A549 (cell line): Measurements from ENCODE around the gene TIMM44. TPM values are rescaled to one million over a fixed set of nuclear protein-coding genes. Genes with fewer than 3 reads are reported as not detected.

Experiments used
- ATAC-seq, 2 experiments: fragments of 200-7000 bp in 1 of 2; fragments of >200 bp in 1 of 2; cut with Nextera tagmentation in 1 of 2; cut with Tn5 transposase in 1 of 2; 3 replicates each; pipeline versions ENCODE4 v1.8.0 to v1.9.1; 2018 to 2020; ENCODE audit warnings: mild to moderate bottlenecking in 1 of 2, moderate library complexity in 1 of 2
- CTCF ChIA-PET: fragments of 300-600 bp; sonication (Branson Sonifier 250); formaldehyde crosslinking; extraction: SDS; loops from one replicate; lab custom pipeline; 2021; ENCODE audit warnings: antibody characterized with exemption, inconsistent platforms; lab: Yijun Ruan, JAX
- POLR2A ChIA-PET: fragments of 350-600 bp; formaldehyde crosslinking; extraction: SDS; loops from one replicate; lab custom pipeline; 2021; ENCODE audit warnings: antibody characterized with exemption, inconsistent platforms; lab: Yijun Ruan, JAX
- DNase-seq, 2 experiments: peaks; one replicate each; pipeline versions ENCODE4 v3.0.0 to v3.0.0-alpha.2; 2011 to 2016; ENCODE audit warnings: low read depth in 1 of 2, low spot score in 1 of 2
- FAIRE-seq: peaks from 2 replicates; lab custom pipeline; 2011; peaks lifted over from hg19 to GRCh38; lab: Jason Lieb, UNC
- H3K27ac ChIP-seq, 2 experiments: fragments of >200 bp; sonication (Bioruptor Twin); formaldehyde crosslinking; 3 replicates each; pipeline ENCODE4 v1.5.1; 2016 to 2017
- H3K4me1 ChIP-seq: fragments of >200 bp; sonication (Bioruptor Twin); formaldehyde crosslinking; 3 replicates; pipeline ENCODE4 v1.6.1; 2016
- H3K4me2 ChIP-seq: fragments of >200 bp; sonication (Bioruptor Twin); formaldehyde crosslinking; 3 replicates; pipeline ENCODE4 v1.6.1; 2016
- H3K4me3 ChIP-seq: fragments of >200 bp; sonication (Bioruptor Twin); formaldehyde crosslinking; 3 replicates; pipeline ENCODE4 v1.5.1; 2016
- H3K9me3 ChIP-seq: fragments of >200 bp; sonication (Bioruptor Twin); formaldehyde crosslinking; 3 replicates; pipeline ENCODE4 v1.6.1; 2016
- BCL3 ChIP-seq: fragments of >200 bp; sonication (Bioruptor Twin); formaldehyde crosslinking; IDR thresholded peaks from 3 replicates; pipeline ENCODE4 v1.6.1; 2016
- CBX2 ChIP-seq: fragments of 200-600 bp; sonication (generic); IDR thresholded peaks from 2 replicates; pipeline ENCODE4 v1.6.1; 2016; ENCODE audit warnings: low read depth, mild to moderate bottlenecking, borderline replicate concordance
- CBX8 ChIP-seq: fragments of 200-600 bp; sonication (generic); IDR thresholded peaks from 2 replicates; pipeline ENCODE4 v1.6.1; 2016
- CEBPB ChIP-seq, 2 experiments: fragments of >200 bp in 1 of 2; sonication (Bioruptor Twin) in 1 of 2; formaldehyde crosslinking in 1 of 2; IDR thresholded peaks; 2 replicates each; pipeline ENCODE4 v1.6.1; 2012 to 2016
- CHD2 ChIP-seq: fragments of 150-350 bp; IDR thresholded peaks from 2 replicates; pipeline ENCODE4 v1.6.1; 2014; ENCODE audit warnings: low read length; ENCODE audit not compliant: partially characterized antibody
- EHMT2 ChIP-seq: fragments of 200-600 bp; sonication (generic); IDR thresholded peaks from 2 replicates; pipeline ENCODE4 v1.6.1; 2016; ENCODE audit warnings: antibody characterized with exemption, low read depth, mild to moderate bottlenecking, moderate library complexity
- ELK1 ChIP-seq: fragments of 150-350 bp; IDR thresholded peaks from 2 replicates; pipeline ENCODE4 v1.6.1; 2014; ENCODE audit warnings: low read depth, mild to moderate bottlenecking, low read length
- ESRRA ChIP-seq: fragments of 150-350 bp; IDR thresholded peaks from 2 replicates; pipeline ENCODE4 v1.6.1; 2014; ENCODE audit warnings: mild to moderate bottlenecking, low read length, borderline replicate concordance
- FOSB ChIP-seq: fragments of 250-450 bp; sonication (Bioruptor Pico); IDR thresholded peaks from 2 replicates; pipeline ENCODE4 v1.5.0; 2020; ENCODE audit warnings: mild to moderate bottlenecking, moderate library complexity
- FOSL2 ChIP-seq, 2 experiments: fragments of 450-650 bp in 1 of 2; fragments of >200 bp in 1 of 2; sonication (Bioruptor Twin) in 1 of 2; formaldehyde crosslinking; IDR thresholded peaks; 2 replicates each; pipeline versions ENCODE4 v1.5.0 to v1.6.1; 2016 to 2020; ENCODE audit warnings: mild to moderate bottlenecking in 1 of 2, moderate library complexity in 1 of 2
- GATA3 ChIP-seq: IDR thresholded peaks from 2 replicates; pipeline ENCODE4 v1.6.1; 2012; ENCODE audit warnings: borderline replicate concordance
- HES2 ChIP-seq: fragments of >200 bp; sonication (Bioruptor Twin); formaldehyde crosslinking; IDR thresholded peaks from 2 replicates; pipeline ENCODE4 v1.6.1; 2016
- HOXA7 ChIP-seq: fragments of 250-450 bp; sonication (Bioruptor Pico); IDR thresholded peaks from 2 replicates; pipeline ENCODE4 v1.5.0; 2020; ENCODE audit warnings: mild to moderate bottlenecking, moderate library complexity
- HOXB13 ChIP-seq: fragments of 250-450 bp; sonication (Bioruptor Pico); IDR thresholded peaks from 2 replicates; pipeline ENCODE4 v1.5.0; 2020; ENCODE audit warnings: low read depth, mild to moderate bottlenecking, moderate library complexity
- HOXB5 ChIP-seq: fragments of 250-450 bp; sonication (Bioruptor Pico); IDR thresholded peaks from 2 replicates; pipeline ENCODE4 v1.5.0; 2020; ENCODE audit warnings: mild to moderate bottlenecking, moderate library complexity
- JUN ChIP-seq, 2 experiments: fragments of >200 bp; sonication (Bioruptor Twin); formaldehyde crosslinking; IDR thresholded peaks; 2 replicates in 1 of 2; 3 replicates in 1 of 2; pipeline ENCODE4 v1.6.1; 2016 to 2017
- KDM5A ChIP-seq: fragments of 200-600 bp; sonication (generic); IDR thresholded peaks from 2 replicates; pipeline ENCODE4 v1.6.1; 2016; ENCODE audit warnings: antibody characterized with exemption, mild to moderate bottlenecking
- MAFK ChIP-seq: fragments of 450-650 bp; IDR thresholded peaks from 2 replicates; pipeline ENCODE4 v1.6.1; 2014; ENCODE audit not compliant: partially characterized antibody
- MAZ ChIP-seq: fragments of 150-350 bp; IDR thresholded peaks from 2 replicates; pipeline ENCODE4 v1.6.1; 2014; ENCODE audit warnings: antibody characterized with exemption, low read depth, low read length, borderline replicate concordance
- NFE2L2 ChIP-seq: fragments of 150-350 bp; conservative IDR thresholded peaks from 2 replicates; pipeline ENCODE4 v1.6.1; 2014; ENCODE audit warnings: low read length
- NPAS2 ChIP-seq: fragments of 250-450 bp; sonication (Bioruptor Pico); IDR thresholded peaks from 2 replicates; pipeline ENCODE4 v1.8.0; 2022; ENCODE audit warnings: mild to moderate bottlenecking, moderate library complexity, borderline replicate concordance
- NR3C1 ChIP-seq: fragments of >200 bp; sonication (Bioruptor Twin); formaldehyde crosslinking; IDR thresholded peaks from 3 replicates; pipeline ENCODE4 v1.6.1; 2017
- PHF8 ChIP-seq: fragments of 200-600 bp; sonication (generic); IDR thresholded peaks from 2 replicates; pipeline ENCODE4 v1.6.1; 2016; ENCODE audit warnings: low read depth, mild to moderate bottlenecking, antibody characterized with exemption, moderate library complexity, borderline replicate concordance
- RAD21 ChIP-seq, 2 experiments: fragments of >200 bp in 1 of 2; sonication (Bioruptor Twin) in 1 of 2; formaldehyde crosslinking in 1 of 2; IDR thresholded peaks in 1 of 2; conservative IDR thresholded peaks in 1 of 2; 2 replicates in 1 of 2; 3 replicates in 1 of 2; pipeline ENCODE4 v1.6.1; 2012 to 2018; ENCODE audit warnings: inconsistent platforms in 1 of 2
- RARB ChIP-seq: fragments of 250-450 bp; sonication (Bioruptor Pico); IDR thresholded peaks from 2 replicates; pipeline ENCODE4 v1.8.0; 2021; ENCODE audit warnings: mild to moderate bottlenecking, moderate library complexity
- SMC3 ChIP-seq: fragments of >200 bp; sonication (Bioruptor Twin); formaldehyde crosslinking; IDR thresholded peaks from 3 replicates; pipeline ENCODE4 v1.6.1; 2018; ENCODE audit warnings: inconsistent platforms
- SREBF2 ChIP-seq: fragments of 450-650 bp; IDR thresholded peaks from 2 replicates; pipeline ENCODE4 v1.6.1; 2014; ENCODE audit warnings: mild to moderate bottlenecking, moderate library complexity
- TFCP2L1 ChIP-seq: fragments of 250-450 bp; sonication (Bioruptor Pico); IDR thresholded peaks from 2 replicates; pipeline ENCODE4 v1.5.0; 2021; ENCODE audit warnings: mild to moderate bottlenecking
- TP53 ChIP-seq: fragments of 250-450 bp; sonication (Bioruptor Pico); IDR thresholded peaks from 2 replicates; pipeline ENCODE4 v1.5.0; 2021; ENCODE audit warnings: mild to moderate bottlenecking, moderate library complexity
- ZFP36 ChIP-seq: fragments of 450-650 bp; IDR thresholded peaks from 2 replicates; pipeline ENCODE4 v1.6.1; 2014; ENCODE audit warnings: borderline replicate concordance; ENCODE audit not compliant: partially characterized antibody
- ZNF302 ChIP-seq: fragments of 250-450 bp; sonication (Bioruptor Pico); IDR thresholded peaks from 2 replicates; pipeline ENCODE4 v1.9.0; 2021; ENCODE audit warnings: inconsistent platforms, mild to moderate bottlenecking, moderate library complexity
- ZSCAN20 ChIP-seq: fragments of 250-450 bp; sonication (Bioruptor Pico); IDR thresholded peaks from 2 replicates; pipeline ENCODE4 v1.8.0; 2022; ENCODE audit warnings: mild to moderate bottlenecking, moderate library complexity
- WGBS: methylation state at CpG from one replicate; pipeline ENCODE4 v1.1.6; 2017; ENCODE audit errors: missing lambda C conversion rate; 5-methylcytosine and 5-hydroxymethylcytosine counted together
- polyA plus RNA-seq, 4 experiments: library from polyadenylated mRNA; depleted of rRNA in 3 of 4; stranded (reverse); fragments of >200 nt; fragmentation: RNase III in 1 of 4; extraction: RNeasy Plus Mini Kit Qiagen cat#74134 plus additional on column Dnase treatment in 1 of 4; gene quantifications; 2 replicates in 3 of 4; 3 replicates in 1 of 4; pipeline ENCODE4 v1.2.3, GENCODE V29; 2011 to 2017

The TIMM44 gene
- polyA plus RNA-seq, 2 of the 4 experiments (the other 2 are of a cell fraction): 29.7 to 53.2 TPM

- CTCF ChIA-PET: interaction anchor here (1.1 to 2.8 kb wide), 2 partner anchors 12 to 19 kb away, joined by 3 to 11 read pairs; no protein-coding TSS in a partner anchor
- H3K9me3 ChIP-seq: no peaks in the 10 kb centered on the region
- TF ChIP-seq BCL3 (no peak), ELK1 (no peak), KDM5A (no peak), JUN (IDR thresholded peaks at IDR 0.05) (no peak), ZSCAN20 (CRISPR knock-in tag) (no peak), MAFK (no peak), RARB (CRISPR knock-in tag) (no peak), CEBPB (IDR thresholded peaks at IDR 0.05) (no peak), HOXB5 (no peak), HOXA7 (CRISPR knock-in tag) (no peak), RAD21 (conservative IDR thresholded peaks at IDR 0.05 in 1 of 2, IDR thresholded peaks at IDR 0.05 in 1 of 2) (no peak), FOSL2 (IDR thresholded peaks at IDR 0.05) (no peak), FOSL2 (CRISPR knock-in tag; IDR thresholded peaks at IDR 0.05) (no peak), SMC3 (no peak), HES2 (no peak), TFCP2L1 (CRISPR knock-in tag) (no peak), ESRRA (no peak), NR3C1 (no peak)
- TF ChIP-seq, all 56 proteins: peak for 0
- no peak for DNase-seq
- ATAC-seq: no peak
- 96% methylated on average over 16 of the region's 18 CpGs for WGBS
- FAIRE-seq: no peak
- Histone ChIP-seq H3K4me2 (no peak overlapping the region), H3K4me1 (peaks cover 26% of the 10 kb centered on the region), H3K27ac (no peak overlapping the region), H3K4me3 (no peak overlapping the region)
- POLR2A ChIA-PET: no interaction called here
Observed at GRCh38 chr19:7983286-7983950, 40.0 kb upstream of the TIMM44 start.

GRCh38 chr19:7982651-7983099 is 39.2 kb upstream of the TIMM44 start:
- Histone ChIP-seq H3K9me3 (no peaks in the 10 kb centered on the region), H3K4me2 (no peak overlapping the region), H3K4me1 (peaks cover 19% of the 10 kb centered on the region), H3K4me3 (no peak overlapping the region), H3K27ac (no peak overlapping the region)
- ATAC-seq (no peak), FAIRE-seq (no peak), DNase-seq (no peak)
- whole genome bisulfite sequencing: 87% methylated on average over 14 of the region's 21 CpGs
- POLR2A ChIA-PET: no interaction called here
- CTCF ChIA-PET: interaction anchor here (1.1 kb wide), 1 partner anchor 19 kb away, joined by 3 read pairs; no protein-coding TSS in a partner anchor
- TF ChIP-seq CBX2: no peak
- no peak for TF ChIP-seq JUN (IDR thresholded peaks at IDR 0.05)
- no peak for TF ChIP-seq FOSB (CRISPR knock-in tag)
- TF ChIP-seq NPAS2: no peak
- no peak for TF ChIP-seq MAZ
- no peak for TF ChIP-seq GATA3
- no peak for TF ChIP-seq TP53 (CRISPR knock-in tag)
- TF ChIP-seq BCL3: no peak
- no peak for TF ChIP-seq ZFP36
- no peak for TF ChIP-seq NFE2L2
- TF ChIP-seq ZNF302 (CRISPR knock-in tag): no peak
- no peak for TF ChIP-seq SREBF2
- TF ChIP-seq HOXB13 (CRISPR knock-in tag): no peak
- TF ChIP-seq PHF8: no peak
- TF ChIP-seq CHD2: no peak
- no peak for TF ChIP-seq CBX8
- TF ChIP-seq EHMT2: no peak
- no peak for TF ChIP-seq MAFK
